Neural progenitor cell (in vitro differentiated cells): Measurements from ENCODE around the gene TP53BP1. TPM values are rescaled to one million over a fixed set of nuclear protein-coding genes. Genes with fewer than 3 reads are reported as not detected.

Experiments used
- DNase-seq: peaks from one replicate; pipeline ENCODE4 v3.0.0-alpha.2; 2016; ENCODE audit warnings: low spot score
- H2AFZ ChIP-seq: fragments of 200-600 bp; sonication (generic); replicated peaks from 2 replicates; pipeline ENCODE4 v1.6.1; 2016; ENCODE audit warnings: antibody characterized with exemption
- H3F3A ChIP-seq: fragments of 200-600 bp; sonication (generic); 2 replicates; pipeline ENCODE4 v1.6.1; 2016; ENCODE audit warnings: antibody characterized with exemption, low read depth
- H3K27ac ChIP-seq: fragments of 200-600 bp; sonication (generic); 2 replicates; pipeline ENCODE4 v1.5.1; 2016; ENCODE audit warnings: mild to moderate bottlenecking
- H3K27me3 ChIP-seq: fragments of 200-600 bp; sonication (generic); 2 replicates; pipeline ENCODE4 v1.6.1; 2016; ENCODE audit warnings: mild to moderate bottlenecking, moderate library complexity
- H3K36me3 ChIP-seq: fragments of 200-600 bp; sonication (generic); 2 replicates; pipeline ENCODE4 v1.5.1; 2016
- H3K4me1 ChIP-seq: fragments of 200-600 bp; sonication (generic); 2 replicates; pipeline ENCODE4 v1.6.1; 2016; ENCODE audit warnings: mixed run types
- H3K4me2 ChIP-seq: fragments of 200-600 bp; sonication (generic); 2 replicates; pipeline ENCODE4 v1.6.1; 2016
- H3K4me3 ChIP-seq: fragments of 200-600 bp; sonication (generic); 2 replicates; pipeline ENCODE4 v1.5.1; 2016
- H3K79me2 ChIP-seq: fragments of 200-600 bp; sonication (generic); 2 replicates; pipeline ENCODE4 v1.6.1; 2016; ENCODE audit warnings: low read depth
- H3K9ac ChIP-seq: fragments of 200-600 bp; sonication (generic); 2 replicates; pipeline ENCODE4 v1.6.1; 2016
- H3K9me3 ChIP-seq: fragments of 200-600 bp; sonication (generic); 2 replicates; pipeline ENCODE4 v1.5.1; 2016; ENCODE audit warnings: low read depth
- H4K20me1 ChIP-seq: fragments of 200-600 bp; sonication (generic); 2 replicates; pipeline ENCODE4 v1.6.1; 2016; ENCODE audit warnings: low read depth
- H3K27ac Mint-ChIP-seq: 3 replicates; pipeline ENCODE4 v1.8.0; 2021; ENCODE audit warnings: mixed read lengths
- H3K27me3 Mint-ChIP-seq: 2 replicates; pipeline ENCODE4 v1.8.0; 2022; ENCODE audit warnings: low read depth, mild to moderate bottlenecking, inconsistent platforms, moderate library complexity, mixed read lengths; ENCODE audit not compliant: insufficient read depth
- H3K36me3 Mint-ChIP-seq: 3 replicates; pipeline ENCODE4 v1.8.0; 2021; ENCODE audit warnings: mixed read lengths
- H3K4me1 Mint-ChIP-seq: 3 replicates; pipeline ENCODE4 v1.8.0; 2021; ENCODE audit warnings: mixed read lengths
- H3K4me3 Mint-ChIP-seq: 3 replicates; pipeline ENCODE4 v1.8.0; 2021; ENCODE audit warnings: mild to moderate bottlenecking, moderate library complexity, mixed read lengths
- H3K9me3 Mint-ChIP-seq: 3 replicates; pipeline ENCODE4 v1.8.0; 2020; ENCODE audit warnings: mixed read lengths
- CTCF ChIP-seq: fragments of 200-600 bp; sonication (generic); IDR thresholded peaks from 2 replicates; pipeline ENCODE4 v1.5.1; 2017; ENCODE audit warnings: antibody characterized with exemption, mild to moderate bottlenecking
- EZH2 ChIP-seq: fragments of 200-600 bp; sonication (generic); IDR thresholded peaks from 2 replicates; pipeline ENCODE4 v1.6.1; 2017; ENCODE audit warnings: antibody characterized with exemption, mild to moderate bottlenecking, moderate library complexity
- EZH2phosphoT487 ChIP-seq: fragments of 200-600 bp; sonication (generic); IDR thresholded peaks from 2 replicates; pipeline ENCODE4 v1.6.1; 2017; ENCODE audit warnings: antibody characterized with exemption
- total RNA-seq: library from RNA; depleted of rRNA; stranded (reverse); fragments of >200 nt; gene quantifications from 2 replicates; pipeline ENCODE4 v1.2.3, GENCODE V29; 2015; ENCODE audit warnings: low replicate concordance

TP53BP1 gene
- total RNA-seq, 1 donor from 2014 or later = 66.5 TPM

GRCh38 chr15:43436395-43436794 lies 56.6 kb downstream of the TP53BP1 start:
- Histone ChIP-seq H3K27ac (no peak overlapping the region), H2AFZ (no peak overlapping the region), H3F3A (peaks cover 6% of the 10 kb centered on the region), H3K4me3 (no peak overlapping the region), H3K4me2 (no peak overlapping the region), H3K36me3 (peaks cover 6% of the 10 kb centered on the region), H3K27me3 (no peaks in the 10 kb centered on the region), H3K9ac (no peak overlapping the region), H3K4me1 (peaks cover 4% of the 10 kb centered on the region), H4K20me1 (no peaks in the 10 kb centered on the region), H3K9me3 (no peaks in the 10 kb centered on the region), H3K79me2 (no peaks in the 10 kb centered on the region)
- Mint-ChIP-seq H3K9me3 (no peaks in the 10 kb centered on the region), H3K4me3 (no peak overlapping the region), H3K36me3 (peaks cover 39% of the 10 kb centered on the region), H3K27me3 (no peaks in the 10 kb centered on the region), H3K4me1 (peaks cover 13% of the 10 kb centered on the region), H3K27ac (no peak overlapping the region)
- DNase-seq = no peak
- TF ChIP-seq CTCF = no peak
- TF ChIP-seq EZH2phosphoT487 = no peak
- no peak for TF ChIP-seq EZH2

- Mint-ChIP-seq H3K4me3 (no peak overlapping the region), H3K27me3 (no peaks in the 10 kb centered on the region), H3K9me3 (no peaks in the 10 kb centered on the region), H3K4me1 (no peaks in the 10 kb centered on the region), H3K27ac (no peak overlapping the region), H3K36me3 (peaks cover 34% of the 10 kb centered on the region)
- Histone ChIP-seq H3K36me3 (peaks cover 6% of the 10 kb centered on the region), H3K27me3 (no peaks in the 10 kb centered on the region), H2AFZ (no peak overlapping the region), H3K4me3 (no peak overlapping the region), H3K4me1 (no peaks in the 10 kb centered on the region), H3K9ac (no peak overlapping the region), H3K9me3 (no peaks in the 10 kb centered on the region), H3K79me2 (no peaks in the 10 kb centered on the region), H4K20me1 (no peaks in the 10 kb centered on the region), H3K27ac (no peak overlapping the region), H3K4me2 (no peak overlapping the region), H3F3A (no peaks in the 10 kb centered on the region)
- DNase-seq = no peak
- TF ChIP-seq CTCF (no peak), EZH2 (no peak), EZH2phosphoT487 (no peak)
Observed at GRCh38 chr15:43434446-43434845, 58.5 kb downstream of the TP53BP1 start.

- TF ChIP-seq EZH2 (no peak), CTCF (no peak), EZH2phosphoT487 (no peak)
- Histone ChIP-seq H3K4me1 (no peaks in the 10 kb centered on the region), H3K36me3 (peaks cover 9% of the 10 kb centered on the region)
Observed at GRCh38 chr15:43433661-43434303, 59.2 kb downstream of the TP53BP1 start.

More at GRCh38 chr15:43433661-43434303, 59.2 kb downstream of the TP53BP1 start:
- Mint-ChIP-seq H3K4me3 (no peak overlapping the region), H3K27me3 (no peaks in the 10 kb centered on the region), H3K9me3 (no peaks in the 10 kb centered on the region), H3K4me1 (no peaks in the 10 kb centered on the region), H3K36me3 (peaks cover 32% of the 10 kb centered on the region), H3K27ac (no peak overlapping the region)
- no peak overlapping the region for H2AFZ ChIP-seq
- no peak overlapping the region for H3K4me3 ChIP-seq
- no peaks in the 10 kb centered on the region for H4K20me1 ChIP-seq
- H3K27me3 ChIP-seq = no peaks in the 10 kb centered on the region
- no peak for DNase-seq
- H3K79me2 ChIP-seq = no peaks in the 10 kb centered on the region
- H3K27ac ChIP-seq = no peak overlapping the region
- H3K9me3 ChIP-seq = no peaks in the 10 kb centered on the region
- peaks cover 5% of the 10 kb centered on the region for H3F3A ChIP-seq
- H3K9ac ChIP-seq = no peak overlapping the region
- no peak overlapping the region for H3K4me2 ChIP-seq
